Gastrocnemius medialis (tissue), 4 donors: ENCODE measurements around the gene RBM3.

ENCODE experiments used
- POLR2A ChIP-seq, 2 donors: fragments of 450-650 bp; IDR thresholded peaks; one replicate each; pipeline ENCODE4 v1.6.1; 2017; ENCODE audit warnings: antibody characterized with exemption in 2 of 2, mild to moderate bottlenecking in 2 of 2, moderate library complexity in 2 of 2
- TF ChIP-seq, protein P1 (sequence below), 5 experiments: fragments of 450-650 bp in 3 of 5; fragments of 200-600 bp in 2 of 5; sonication (generic) in 2 of 5; IDR thresholded peaks in 4 of 5; conservative IDR thresholded peaks in 1 of 5; 1 replicate in 4 of 5; 2 replicates in 1 of 5; pipeline ENCODE4 v1.5.1; 2016 to 2019; ENCODE audit warnings: antibody characterized with exemption in 5 of 5, mild to moderate bottlenecking in 3 of 5, moderate library complexity in 3 of 5

DNA sequence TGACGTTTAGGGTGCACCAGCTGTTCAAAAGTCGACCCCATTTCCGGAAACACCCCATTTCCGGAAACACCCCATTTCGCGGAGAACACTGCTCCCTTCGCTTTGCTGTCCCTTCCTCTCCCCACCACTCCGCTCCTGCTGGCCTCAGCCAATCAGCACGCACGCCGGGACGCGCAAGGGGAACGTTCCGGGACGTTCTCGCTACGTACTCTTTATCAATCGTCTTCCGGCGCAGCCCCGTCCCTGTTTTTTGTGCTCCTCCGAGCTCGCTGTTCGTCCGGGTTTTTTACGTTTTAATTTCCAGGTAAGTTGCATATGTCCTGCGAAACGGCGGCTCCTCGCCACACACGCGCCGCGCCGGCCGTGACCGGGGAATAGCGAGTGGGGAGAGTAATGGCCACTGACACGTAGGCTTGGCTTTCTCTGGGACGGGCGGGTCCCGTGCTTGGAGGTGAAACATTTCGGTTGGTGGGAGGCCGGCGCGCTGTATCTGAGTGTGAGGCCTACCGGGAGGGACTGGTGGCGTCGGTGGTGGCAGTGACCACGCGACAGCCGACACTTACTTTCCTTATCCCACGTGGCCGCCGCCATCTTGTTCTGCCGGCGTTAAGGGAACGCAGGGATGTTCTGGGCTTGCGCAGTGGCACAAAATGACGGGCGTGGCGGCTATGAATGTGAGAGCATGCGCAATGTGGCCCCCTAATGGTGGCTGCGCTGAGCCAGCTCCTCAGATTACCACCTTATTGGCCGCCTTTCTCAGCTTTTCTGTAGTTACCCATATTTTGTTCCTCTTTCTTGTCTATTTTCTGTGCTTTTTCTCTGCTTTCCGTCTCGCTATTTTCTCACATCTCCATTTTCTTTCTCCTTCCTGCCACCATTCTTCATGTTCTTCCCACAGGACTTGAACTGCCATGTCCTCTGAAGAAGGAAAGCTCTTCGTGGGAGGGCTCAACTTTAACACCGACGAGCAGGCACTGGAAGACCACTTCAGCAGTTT, at the start of gene RBM3:
- TF ChIP-seq, protein P1, sequence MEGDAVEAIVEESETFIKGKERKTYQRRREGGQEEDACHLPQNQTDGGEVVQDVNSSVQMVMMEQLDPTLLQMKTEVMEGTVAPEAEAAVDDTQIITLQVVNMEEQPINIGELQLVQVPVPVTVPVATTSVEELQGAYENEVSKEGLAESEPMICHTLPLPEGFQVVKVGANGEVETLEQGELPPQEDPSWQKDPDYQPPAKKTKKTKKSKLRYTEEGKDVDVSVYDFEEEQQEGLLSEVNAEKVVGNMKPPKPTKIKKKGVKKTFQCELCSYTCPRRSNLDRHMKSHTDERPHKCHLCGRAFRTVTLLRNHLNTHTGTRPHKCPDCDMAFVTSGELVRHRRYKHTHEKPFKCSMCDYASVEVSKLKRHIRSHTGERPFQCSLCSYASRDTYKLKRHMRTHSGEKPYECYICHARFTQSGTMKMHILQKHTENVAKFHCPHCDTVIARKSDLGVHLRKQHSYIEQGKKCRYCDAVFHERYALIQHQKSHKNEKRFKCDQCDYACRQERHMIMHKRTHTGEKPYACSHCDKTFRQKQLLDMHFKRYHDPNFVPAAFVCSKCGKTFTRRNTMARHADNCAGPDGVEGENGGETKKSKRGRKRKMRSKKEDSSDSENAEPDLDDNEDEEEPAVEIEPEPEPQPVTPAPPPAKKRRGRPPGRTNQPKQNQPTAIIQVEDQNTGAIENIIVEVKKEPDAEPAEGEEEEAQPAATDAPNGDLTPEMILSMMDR (IDR thresholded peaks at IDR 0.05 in 4 of 5, conservative IDR thresholded peaks at IDR 0.05 in 1 of 5): peak in 4 of 5 experiments; percentile 31 to 42 (median 34)
- peak; percentile 84 to 88 for TF ChIP-seq POLR2A (IDR thresholded peaks at IDR 0.05)
